Nephron progenitor cell (in vitro differentiated cells): ENCODE measurements around the gene RFTN1.

ENCODE experiments used
- DNase-seq: peaks from one replicate; pipeline ENCODE4 v3.0.0; 2021
- H3K27ac Mint-ChIP-seq: 2 replicates; pipeline ENCODE4 v1.8.0; 2021; ENCODE audit warnings: mild to moderate bottlenecking, moderate library complexity, mixed read lengths
- H3K27me3 Mint-ChIP-seq: 2 replicates; pipeline ENCODE4 v1.8.0; 2021; ENCODE audit warnings: mild to moderate bottlenecking, low read depth, mixed read lengths; ENCODE audit not compliant: poor library complexity
- H3K36me3 Mint-ChIP-seq: 2 replicates; pipeline ENCODE4 v1.8.0; 2021; ENCODE audit warnings: low read depth, mixed read lengths
- H3K4me1 Mint-ChIP-seq: 2 replicates; pipeline ENCODE4 v1.8.0; 2021; ENCODE audit warnings: mixed read lengths
- H3K4me3 Mint-ChIP-seq: 2 replicates; pipeline ENCODE4 v1.8.0; 2021; ENCODE audit warnings: mild to moderate bottlenecking, moderate library complexity, mixed read lengths
- H3K9me3 Mint-ChIP-seq: 2 replicates; pipeline ENCODE4 v1.8.0; 2021; ENCODE audit warnings: mild to moderate bottlenecking, moderate library complexity, mixed read lengths
- TF ChIP-seq, protein P1 (sequence below): fragments of 200-600 bp; sonication (generic); IDR thresholded peaks from 2 replicates; pipeline ENCODE4 v1.5.0; 2021; ENCODE audit warnings: antibody characterized with exemption

The RFTN1 gene

DNA sequence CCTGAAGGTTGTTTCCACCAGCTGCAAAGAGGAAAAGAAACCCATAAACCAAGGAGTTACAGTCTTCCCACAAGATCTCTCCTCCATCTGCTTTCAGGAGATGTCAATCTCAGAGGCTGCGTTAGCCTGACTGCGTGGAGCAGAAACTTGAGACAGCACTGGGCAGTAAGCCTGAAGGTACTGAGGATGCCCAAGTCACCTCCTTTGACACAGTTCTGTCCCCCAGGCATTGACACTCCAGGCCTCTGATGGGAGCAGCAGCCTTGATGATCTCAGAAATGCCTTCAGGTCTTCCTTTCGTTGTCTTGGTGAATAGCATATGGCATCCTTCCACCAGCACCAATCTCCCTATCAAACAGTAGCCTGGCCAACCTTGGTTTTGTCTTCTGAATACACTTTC is 159.2 kb downstream of the RFTN1 start:
- Mint-ChIP-seq H3K4me3 (no peak overlapping the region), H3K9me3 (no peaks in the 10 kb centered on the region), H3K27me3 (no peaks in the 10 kb centered on the region), H3K27ac (peak overlapping the region; percentile 40), H3K36me3 (peaks cover 51% of the 10 kb centered on the region), H3K4me1 (peaks cover 17% of the 10 kb centered on the region)
- TF ChIP-seq, protein P1, sequence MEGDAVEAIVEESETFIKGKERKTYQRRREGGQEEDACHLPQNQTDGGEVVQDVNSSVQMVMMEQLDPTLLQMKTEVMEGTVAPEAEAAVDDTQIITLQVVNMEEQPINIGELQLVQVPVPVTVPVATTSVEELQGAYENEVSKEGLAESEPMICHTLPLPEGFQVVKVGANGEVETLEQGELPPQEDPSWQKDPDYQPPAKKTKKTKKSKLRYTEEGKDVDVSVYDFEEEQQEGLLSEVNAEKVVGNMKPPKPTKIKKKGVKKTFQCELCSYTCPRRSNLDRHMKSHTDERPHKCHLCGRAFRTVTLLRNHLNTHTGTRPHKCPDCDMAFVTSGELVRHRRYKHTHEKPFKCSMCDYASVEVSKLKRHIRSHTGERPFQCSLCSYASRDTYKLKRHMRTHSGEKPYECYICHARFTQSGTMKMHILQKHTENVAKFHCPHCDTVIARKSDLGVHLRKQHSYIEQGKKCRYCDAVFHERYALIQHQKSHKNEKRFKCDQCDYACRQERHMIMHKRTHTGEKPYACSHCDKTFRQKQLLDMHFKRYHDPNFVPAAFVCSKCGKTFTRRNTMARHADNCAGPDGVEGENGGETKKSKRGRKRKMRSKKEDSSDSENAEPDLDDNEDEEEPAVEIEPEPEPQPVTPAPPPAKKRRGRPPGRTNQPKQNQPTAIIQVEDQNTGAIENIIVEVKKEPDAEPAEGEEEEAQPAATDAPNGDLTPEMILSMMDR, result no peak
- DNase-seq, result no peak

DNA sequence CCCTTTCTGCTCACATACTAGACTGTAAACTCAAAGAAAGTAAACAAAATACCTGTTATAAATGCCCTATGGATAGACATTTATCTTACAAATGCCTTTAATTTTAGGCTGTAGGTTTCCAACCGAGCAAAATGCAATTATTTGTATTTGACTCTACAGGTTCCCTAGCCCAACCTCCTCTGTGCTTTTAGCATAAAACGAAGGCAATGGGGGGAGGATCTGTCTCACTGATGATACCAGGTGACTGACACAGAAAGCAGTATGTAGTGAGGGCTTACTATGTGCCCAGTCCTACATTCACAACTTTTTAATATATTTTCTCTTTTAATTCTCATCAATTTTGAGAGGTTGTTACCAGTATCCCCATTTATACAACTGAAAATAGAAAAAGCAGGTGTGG is 161.1 kb downstream of the RFTN1 start:
- no peak overlapping the region for H3K4me3 Mint-ChIP-seq
- TF ChIP-seq, protein P1, result no peak
- no peak for DNase-seq
- H3K9me3 Mint-ChIP-seq, result no peaks in the 10 kb centered on the region
- H3K27me3 Mint-ChIP-seq, result no peaks in the 10 kb centered on the region
- peaks cover 11% of the 10 kb centered on the region for H3K4me1 Mint-ChIP-seq
- no peak overlapping the region for H3K27ac Mint-ChIP-seq
- peaks cover 59% of the 10 kb centered on the region for H3K36me3 Mint-ChIP-seq

DNA sequence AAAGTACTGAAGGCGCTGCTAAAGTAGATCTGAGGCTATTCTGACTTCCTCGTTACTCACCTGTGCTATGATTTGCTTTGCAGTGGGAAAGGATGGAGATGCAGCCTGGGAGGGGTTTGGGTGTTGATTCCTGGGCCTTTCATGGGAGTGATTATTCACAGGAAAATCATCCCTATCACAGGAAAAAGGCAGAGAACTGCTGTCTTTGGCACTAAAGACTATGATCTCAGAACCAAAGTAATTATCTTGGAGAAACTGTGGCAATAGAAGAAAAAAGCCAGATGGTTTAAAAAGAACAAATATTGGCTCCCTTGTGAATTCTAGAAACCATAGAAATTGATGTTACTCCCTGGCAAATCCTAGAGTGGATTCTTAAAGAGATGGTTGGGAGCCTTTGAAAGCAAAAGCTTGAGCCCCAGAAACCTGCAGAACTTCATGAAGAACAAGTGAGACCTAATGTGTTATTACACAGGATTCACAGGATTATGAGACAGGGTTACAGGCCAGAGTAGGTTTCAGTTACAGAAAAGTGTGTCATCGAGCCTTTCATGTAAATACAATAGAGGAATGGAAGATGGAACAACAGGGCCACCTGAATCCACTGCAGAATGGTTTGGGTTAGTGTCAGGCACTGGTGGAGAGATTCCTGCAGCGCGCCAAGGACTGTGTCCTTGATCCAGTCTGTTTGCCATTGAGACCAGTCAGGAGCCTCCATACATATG is 162.7 kb downstream of the RFTN1 start:
- TF ChIP-seq, protein P1, result no peak
- Mint-ChIP-seq H3K27ac (no peak overlapping the region), H3K27me3 (no peaks in the 10 kb centered on the region), H3K9me3 (no peaks in the 10 kb centered on the region), H3K4me3 (no peak overlapping the region), H3K36me3 (peaks cover 62% of the 10 kb centered on the region), H3K4me1 (peaks cover 10% of the 10 kb centered on the region)
- DNase-seq, result no peak

DNA sequence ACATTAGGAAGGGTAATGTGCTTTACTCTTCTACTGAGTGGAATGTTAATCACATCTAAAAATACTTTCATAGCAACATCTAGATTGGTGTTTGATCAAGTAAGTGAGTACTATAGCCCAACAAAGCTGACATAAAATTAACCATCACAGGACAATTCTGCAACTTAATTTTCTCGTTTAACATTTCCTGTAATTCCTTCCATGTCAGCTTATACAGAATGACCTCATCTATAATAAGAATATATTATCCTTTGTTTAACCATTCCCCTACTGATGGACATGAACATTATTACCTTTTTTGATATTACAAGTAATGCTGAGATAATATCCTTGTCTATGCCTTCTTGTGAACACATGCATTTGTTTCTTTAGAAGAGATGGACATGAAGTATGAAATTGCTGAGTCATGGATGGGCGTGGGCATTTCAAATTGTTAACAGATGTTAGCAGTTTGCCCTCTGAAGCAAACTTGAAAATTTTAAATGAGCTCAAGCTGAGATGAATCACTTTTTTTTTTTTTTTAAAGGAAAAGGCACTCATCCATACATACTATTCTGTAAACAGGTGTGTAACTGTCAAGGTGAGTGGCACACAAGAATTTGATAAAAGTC is 163.4 kb downstream of the RFTN1 start:
- Mint-ChIP-seq H3K4me1 (peaks cover 10% of the 10 kb centered on the region), H3K9me3 (no peaks in the 10 kb centered on the region), H3K27ac (no peak overlapping the region), H3K27me3 (no peaks in the 10 kb centered on the region), H3K36me3 (peaks cover 64% of the 10 kb centered on the region), H3K4me3 (no peak overlapping the region)
- TF ChIP-seq, protein P1, result no peak
- DNase-seq, result no peak

DNA sequence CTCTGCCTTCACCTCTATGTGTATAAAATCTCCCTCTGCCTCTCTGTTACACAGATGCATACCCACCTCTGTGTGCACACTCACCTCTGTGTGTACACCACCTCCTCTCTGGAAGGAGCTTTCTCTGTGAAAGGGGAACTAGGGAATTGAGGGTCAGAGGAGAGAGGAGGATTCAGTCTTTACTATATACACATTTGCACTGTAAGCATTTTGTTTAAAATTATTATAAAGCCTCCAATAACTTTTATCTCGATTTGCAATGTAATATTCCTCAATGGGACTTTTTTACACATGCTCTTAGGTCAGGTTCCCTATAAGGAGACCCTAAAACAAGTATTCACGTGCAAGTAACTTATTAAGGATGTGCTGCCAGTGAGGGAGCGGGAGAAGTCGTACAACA is 166.0 kb downstream of the RFTN1 start:
- Mint-ChIP-seq H3K36me3 (peaks cover 72% of the 10 kb centered on the region), H3K27me3 (no peaks in the 10 kb centered on the region), H3K27ac (peak overlapping the region; percentile 47), H3K4me3 (no peak overlapping the region), H3K4me1 (peaks cover under 1% of the 10 kb centered on the region), H3K9me3 (no peaks in the 10 kb centered on the region)
- DNase-seq, result no peak
- TF ChIP-seq, protein P1, result no peak
